Liver (tissue), 9 donors: ENCODE data around the gene RPS14. TPM values are rescaled to one million over a fixed set of nuclear protein-coding genes. Genes with fewer than 3 reads are reported as not detected.

Source experiments
- DNase-seq: peaks from one replicate; pipeline ENCODE4 v3.0.0-alpha.2; 2017; ENCODE audit warnings: low spot score
- H3K27ac ChIP-seq, 2 donors: one replicate each; pipeline ENCODE4 v1.7.0; 2013; ENCODE audit warnings: inconsistent platforms in 2 of 2, low read length in 2 of 2, control low read depth in 1 of 2, low read depth in 1 of 2, mild to moderate bottlenecking in 1 of 2
- H3K27me3 ChIP-seq, 4 donors: one replicate each; pipeline versions ENCODE4 v1.6.1 to v1.7.0; 2013; ENCODE audit warnings: low read length in 3 of 4, inconsistent platforms in 1 of 4, mild to moderate bottlenecking in 1 of 4, moderate library complexity in 1 of 4; ENCODE audit not compliant: control insufficient read depth in 4 of 4, insufficient read depth in 4 of 4
- H3K36me3 ChIP-seq, 4 donors: one replicate each; pipeline versions ENCODE4 v1.6.1 to v1.7.0; 2013; ENCODE audit warnings: low read length in 3 of 4, mild to moderate bottlenecking in 3 of 4, low read depth in 1 of 4, moderate library complexity in 1 of 4; ENCODE audit not compliant: control insufficient read depth in 4 of 4, insufficient read depth in 3 of 4
- H3K4me1 ChIP-seq, 4 donors: one replicate each; pipeline versions ENCODE4 v1.6.1 to v1.7.0; 2013; ENCODE audit warnings: low read length in 3 of 4, mild to moderate bottlenecking in 3 of 4, moderate library complexity in 1 of 4; ENCODE audit not compliant: control insufficient read depth in 4 of 4, insufficient read depth in 4 of 4
- H3K4me3 ChIP-seq, 3 donors: one replicate each; pipeline versions ENCODE4 v1.6.1 to v1.7.0; 2013; ENCODE audit warnings: low read length in 3 of 3, control low read depth in 1 of 3, low read depth in 1 of 3, mild to moderate bottlenecking in 1 of 3
- H3K9ac ChIP-seq, 2 donors: one replicate each; pipeline ENCODE4 v1.7.0; 2013; ENCODE audit warnings: low read length in 2 of 2, mild to moderate bottlenecking in 2 of 2, moderate library complexity in 2 of 2, control low read depth in 1 of 2, low read depth in 1 of 2
- H3K9me3 ChIP-seq, 4 donors: one replicate each; pipeline versions ENCODE4 v1.6.1 to v1.7.0; 2013; ENCODE audit warnings: low read length in 3 of 4; ENCODE audit not compliant: control insufficient read depth in 4 of 4
- EGR1 ChIP-seq, 2 donors: IDR thresholded peaks; 2 replicates each; pipeline ENCODE4 v1.6.1; 2016 to 2018; ENCODE audit warnings: antibody characterized with exemption in 2 of 2, low read depth in 2 of 2
- FOXA1 ChIP-seq: IDR thresholded peaks from 2 replicates; pipeline ENCODE4 v1.6.1; 2016; ENCODE audit warnings: antibody characterized with exemption
- FOXA2 ChIP-seq: IDR thresholded peaks from 2 replicates; pipeline ENCODE4 v1.6.1; 2016; ENCODE audit warnings: antibody characterized with exemption
- GABPA ChIP-seq, 2 donors: IDR thresholded peaks in 1 of 2; conservative IDR thresholded peaks in 1 of 2; 2 replicates each; pipeline ENCODE4 v1.6.1; 2016; ENCODE audit warnings: antibody characterized with exemption in 2 of 2, mild to moderate bottlenecking in 1 of 2, moderate library complexity in 1 of 2
- HNF4A ChIP-seq, 2 donors: conservative IDR thresholded peaks; 2 replicates each; pipeline ENCODE4 v1.6.1; 2016; ENCODE audit warnings: antibody characterized with exemption in 2 of 2, mild to moderate bottlenecking in 2 of 2
- HNF4G ChIP-seq: IDR thresholded peaks from 2 replicates; pipeline ENCODE4 v1.6.1; 2016; ENCODE audit warnings: antibody characterized with exemption
- JUND ChIP-seq, 2 donors: IDR thresholded peaks; 2 replicates each; pipeline ENCODE4 v1.6.1; 2016; ENCODE audit warnings: antibody characterized with exemption in 2 of 2
- NR2F2 ChIP-seq: IDR thresholded peaks from 2 replicates; pipeline ENCODE4 v1.6.1; 2016; ENCODE audit warnings: antibody characterized with exemption
- RAD21 ChIP-seq, 2 donors: IDR thresholded peaks; 2 replicates each; pipeline ENCODE4 v1.6.1; 2016; ENCODE audit warnings: antibody characterized with exemption in 2 of 2, mild to moderate bottlenecking in 2 of 2
- RXRA ChIP-seq, 2 donors: IDR thresholded peaks; 2 replicates each; pipeline ENCODE4 v1.6.1; 2017 to 2018; ENCODE audit warnings: antibody characterized with exemption in 2 of 2, mild to moderate bottlenecking in 1 of 2
- SP1 ChIP-seq: IDR thresholded peaks from 2 replicates; pipeline ENCODE4 v1.6.1; 2018; ENCODE audit warnings: antibody characterized with exemption, mild to moderate bottlenecking
- TAF1 ChIP-seq: conservative IDR thresholded peaks from 2 replicates; pipeline ENCODE4 v1.6.1; 2016; ENCODE audit warnings: antibody characterized with exemption, mild to moderate bottlenecking
- YY1 ChIP-seq: IDR thresholded peaks from 2 replicates; pipeline ENCODE4 v1.6.1; 2016; ENCODE audit warnings: antibody characterized with exemption, mild to moderate bottlenecking
- WGBS: extraction: QIAGEN DNeasy Blood & Tissue Kit; methylation state at CpG from one replicate; pipeline ENCODE4 v1.1.7; 2013; 5-methylcytosine and 5-hydroxymethylcytosine counted together
- polyA plus RNA-seq, 2 donors: library from polyadenylated mRNA; stranded (reverse) in 1 of 2; unstranded in 1 of 2; fragments of 200-250 nt in 1 of 2; fragments of >200 nt in 1 of 2; fragmentation: Nextera tagmentation in 1 of 2; extraction: Ambion mirVana in 1 of 2; gene quantifications; one replicate each; pipeline versions ENCODE4 v1.2.1 to v1.2.3, GENCODE V29; 2013 to 2015
- total RNA-seq, 2 donors: library from RNA; depleted of rRNA; stranded (reverse); fragments of >200 nt; gene quantifications; one replicate each; pipeline ENCODE4 v1.2.3, GENCODE V29; 2014
- TF ChIP-seq, protein P1 (sequence below): IDR thresholded peaks from 2 replicates; pipeline ENCODE4 v1.6.1; 2016; ENCODE audit warnings: antibody characterized with exemption
- TF ChIP-seq, protein P2 (sequence below): fragments of 150-350 bp; IDR thresholded peaks from 2 replicates; pipeline ENCODE4 v1.5.1; 2017; ENCODE audit warnings: improper control_type of control experiment, low read depth, low read length; ENCODE audit not compliant: missing input control
- TF ChIP-seq, protein P3 (sequence below): IDR thresholded peaks from 2 replicates; pipeline ENCODE4 v1.6.1; 2016; ENCODE audit warnings: antibody characterized with exemption, mild to moderate bottlenecking
- TF ChIP-seq, protein P4 (sequence below): IDR thresholded peaks from 2 replicates; pipeline ENCODE4 v1.6.1; 2016; ENCODE audit warnings: antibody characterized with exemption
- TF ChIP-seq, protein P5 (sequence below): IDR thresholded peaks from 2 replicates; pipeline ENCODE4 v1.6.1; 2016; ENCODE audit warnings: antibody characterized with exemption
- donor health status: healthy.
- donor health status: healthy.
- donor health status: healthy.
- donor health status: healthy.
- donor health status: healthy.

The RPS14 gene
- total and polyA plus RNA-seq, 4 donors, result 609 to 956 (median 885) TPM

DNA sequence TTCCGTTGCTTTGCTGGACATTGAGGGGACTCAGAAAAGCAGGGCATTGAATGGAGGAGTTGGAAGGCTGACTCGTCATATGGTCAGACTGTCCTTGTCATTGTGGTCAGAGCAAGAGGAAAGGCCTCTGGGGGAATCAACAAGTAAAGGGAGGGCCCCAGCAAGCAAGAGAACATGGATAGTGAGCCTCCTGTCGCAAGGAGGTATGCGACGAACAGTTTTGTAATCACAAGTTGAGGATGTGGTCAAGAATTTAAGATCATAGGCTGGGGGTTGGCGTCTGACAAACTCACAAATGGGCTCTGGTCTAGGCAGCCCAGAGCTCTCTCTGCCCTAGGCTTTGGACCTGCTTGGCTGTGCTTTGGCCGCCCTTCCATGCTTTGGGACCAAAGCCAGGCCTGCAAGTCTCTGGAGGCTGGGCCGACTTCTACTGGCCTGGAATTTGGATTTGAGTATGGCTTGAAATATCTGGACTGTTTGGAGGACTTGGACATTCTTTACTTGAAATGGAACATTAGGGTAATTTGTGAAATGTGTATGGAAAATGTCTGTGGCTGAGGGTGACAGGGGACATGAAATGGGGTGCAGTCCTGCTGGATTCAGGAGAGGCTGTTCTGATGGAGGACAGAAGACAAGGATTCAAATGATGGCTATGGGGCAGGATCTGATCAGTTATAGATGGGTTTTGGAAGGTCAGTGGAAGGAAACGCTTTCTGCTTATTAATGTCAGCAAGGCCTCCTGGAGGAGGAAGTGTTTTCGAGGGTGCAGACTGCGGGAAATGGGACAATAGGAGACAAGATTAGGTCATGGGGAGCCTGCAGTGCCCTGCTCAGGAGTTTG, 39.2 kb upstream of the RPS14 start:
- Histone ChIP-seq H3K9ac (peak overlapping the region in 1 of 2 donors; percentile 62), H3K4me3 (peak overlapping the region; percentile 76 to 92 (median 81)), H3K9me3 (no peaks in the 10 kb centered on the region), H3K36me3 (peaks cover 4 to 22% (median 9%) of the 10 kb centered on the region in 4 donors), H3K4me1 (peaks cover 19 to 63% (median 56%) of the 10 kb centered on the region in 4 donors), H3K27ac (peak overlapping the region; percentile 98 to 99), H3K27me3 (no peaks in the 10 kb centered on the region)
- 33% methylated on average over 11 of the region's 11 CpGs for WGBS
- peak; percentile 86 for TF ChIP-seq YY1
- peak; percentile 57 to 62 for TF ChIP-seq RXRA (IDR thresholded peaks at IDR 0.05)
- TF ChIP-seq, protein P1, sequence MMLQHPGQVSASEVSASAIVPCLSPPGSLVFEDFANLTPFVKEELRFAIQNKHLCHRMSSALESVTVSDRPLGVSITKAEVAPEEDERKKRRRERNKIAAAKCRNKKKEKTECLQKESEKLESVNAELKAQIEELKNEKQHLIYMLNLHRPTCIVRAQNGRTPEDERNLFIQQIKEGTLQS, result no peak
- TF ChIP-seq HNF4A (conservative IDR thresholded peaks at IDR 0.05), result peak; percentile 51 to 62
- no peak for TF ChIP-seq EGR1 (IDR thresholded peaks at IDR 0.05; ENCODE audit: low read depth in 2 of 2)
- no peak for TF ChIP-seq TAF1
- TF ChIP-seq, protein P2, sequence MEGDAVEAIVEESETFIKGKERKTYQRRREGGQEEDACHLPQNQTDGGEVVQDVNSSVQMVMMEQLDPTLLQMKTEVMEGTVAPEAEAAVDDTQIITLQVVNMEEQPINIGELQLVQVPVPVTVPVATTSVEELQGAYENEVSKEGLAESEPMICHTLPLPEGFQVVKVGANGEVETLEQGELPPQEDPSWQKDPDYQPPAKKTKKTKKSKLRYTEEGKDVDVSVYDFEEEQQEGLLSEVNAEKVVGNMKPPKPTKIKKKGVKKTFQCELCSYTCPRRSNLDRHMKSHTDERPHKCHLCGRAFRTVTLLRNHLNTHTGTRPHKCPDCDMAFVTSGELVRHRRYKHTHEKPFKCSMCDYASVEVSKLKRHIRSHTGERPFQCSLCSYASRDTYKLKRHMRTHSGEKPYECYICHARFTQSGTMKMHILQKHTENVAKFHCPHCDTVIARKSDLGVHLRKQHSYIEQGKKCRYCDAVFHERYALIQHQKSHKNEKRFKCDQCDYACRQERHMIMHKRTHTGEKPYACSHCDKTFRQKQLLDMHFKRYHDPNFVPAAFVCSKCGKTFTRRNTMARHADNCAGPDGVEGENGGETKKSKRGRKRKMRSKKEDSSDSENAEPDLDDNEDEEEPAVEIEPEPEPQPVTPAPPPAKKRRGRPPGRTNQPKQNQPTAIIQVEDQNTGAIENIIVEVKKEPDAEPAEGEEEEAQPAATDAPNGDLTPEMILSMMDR, result no peak
- TF ChIP-seq GABPA (IDR thresholded peaks at IDR 0.05 in 1 of 2, conservative IDR thresholded peaks at IDR 0.05 in 1 of 2), result no peak
- peak; percentile 72 for TF ChIP-seq NR2F2
- TF ChIP-seq, protein P3, sequence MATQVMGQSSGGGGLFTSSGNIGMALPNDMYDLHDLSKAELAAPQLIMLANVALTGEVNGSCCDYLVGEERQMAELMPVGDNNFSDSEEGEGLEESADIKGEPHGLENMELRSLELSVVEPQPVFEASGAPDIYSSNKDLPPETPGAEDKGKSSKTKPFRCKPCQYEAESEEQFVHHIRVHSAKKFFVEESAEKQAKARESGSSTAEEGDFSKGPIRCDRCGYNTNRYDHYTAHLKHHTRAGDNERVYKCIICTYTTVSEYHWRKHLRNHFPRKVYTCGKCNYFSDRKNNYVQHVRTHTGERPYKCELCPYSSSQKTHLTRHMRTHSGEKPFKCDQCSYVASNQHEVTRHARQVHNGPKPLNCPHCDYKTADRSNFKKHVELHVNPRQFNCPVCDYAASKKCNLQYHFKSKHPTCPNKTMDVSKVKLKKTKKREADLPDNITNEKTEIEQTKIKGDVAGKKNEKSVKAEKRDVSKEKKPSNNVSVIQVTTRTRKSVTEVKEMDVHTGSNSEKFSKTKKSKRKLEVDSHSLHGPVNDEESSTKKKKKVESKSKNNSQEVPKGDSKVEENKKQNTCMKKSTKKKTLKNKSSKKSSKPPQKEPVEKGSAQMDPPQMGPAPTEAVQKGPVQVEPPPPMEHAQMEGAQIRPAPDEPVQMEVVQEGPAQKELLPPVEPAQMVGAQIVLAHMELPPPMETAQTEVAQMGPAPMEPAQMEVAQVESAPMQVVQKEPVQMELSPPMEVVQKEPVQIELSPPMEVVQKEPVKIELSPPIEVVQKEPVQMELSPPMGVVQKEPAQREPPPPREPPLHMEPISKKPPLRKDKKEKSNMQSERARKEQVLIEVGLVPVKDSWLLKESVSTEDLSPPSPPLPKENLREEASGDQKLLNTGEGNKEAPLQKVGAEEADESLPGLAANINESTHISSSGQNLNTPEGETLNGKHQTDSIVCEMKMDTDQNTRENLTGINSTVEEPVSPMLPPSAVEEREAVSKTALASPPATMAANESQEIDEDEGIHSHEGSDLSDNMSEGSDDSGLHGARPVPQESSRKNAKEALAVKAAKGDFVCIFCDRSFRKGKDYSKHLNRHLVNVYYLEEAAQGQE, result no peak
- TF ChIP-seq, protein P4, sequence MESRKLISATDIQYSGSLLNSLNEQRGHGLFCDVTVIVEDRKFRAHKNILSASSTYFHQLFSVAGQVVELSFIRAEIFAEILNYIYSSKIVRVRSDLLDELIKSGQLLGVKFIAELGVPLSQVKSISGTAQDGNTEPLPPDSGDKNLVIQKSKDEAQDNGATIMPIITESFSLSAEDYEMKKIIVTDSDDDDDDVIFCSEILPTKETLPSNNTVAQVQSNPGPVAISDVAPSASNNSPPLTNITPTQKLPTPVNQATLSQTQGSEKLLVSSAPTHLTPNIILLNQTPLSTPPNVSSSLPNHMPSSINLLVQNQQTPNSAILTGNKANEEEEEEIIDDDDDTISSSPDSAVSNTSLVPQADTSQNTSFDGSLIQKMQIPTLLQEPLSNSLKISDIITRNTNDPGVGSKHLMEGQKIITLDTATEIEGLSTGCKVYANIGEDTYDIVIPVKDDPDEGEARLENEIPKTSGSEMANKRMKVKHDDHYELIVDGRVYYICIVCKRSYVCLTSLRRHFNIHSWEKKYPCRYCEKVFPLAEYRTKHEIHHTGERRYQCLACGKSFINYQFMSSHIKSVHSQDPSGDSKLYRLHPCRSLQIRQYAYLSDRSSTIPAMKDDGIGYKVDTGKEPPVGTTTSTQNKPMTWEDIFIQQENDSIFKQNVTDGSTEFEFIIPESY, result no peak
- TF ChIP-seq FOXA1, result no peak
- TF ChIP-seq RAD21 (IDR thresholded peaks at IDR 0.05), result peak in 1 of 2 donors; percentile 59
- no peak for TF ChIP-seq SP1
- TF ChIP-seq, protein P5, sequence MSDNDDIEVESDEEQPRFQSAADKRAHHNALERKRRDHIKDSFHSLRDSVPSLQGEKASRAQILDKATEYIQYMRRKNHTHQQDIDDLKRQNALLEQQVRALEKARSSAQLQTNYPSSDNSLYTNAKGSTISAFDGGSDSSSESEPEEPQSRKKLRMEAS, result peak; percentile 41
- no peak for TF ChIP-seq HNF4G
- peak in 1 of 2 donors; percentile 58 for TF ChIP-seq JUND (IDR thresholded peaks at IDR 0.05)
- TF ChIP-seq FOXA2, result no peak
- DNase-seq, result no peak
